HG03354 (cell line): ENCODE measurements around the gene MYOF.
"Not testable (repeated sequence)": the region's sequence is repeated elsewhere in the genome, so short reads cannot be mapped to it uniquely, and the experiment has no call there.

Experiments used
- ATAC-seq: cut with Tn5 transposase; IDR thresholded peaks from one replicate; pipeline ENCODE4 v1.9.1; 2021; ENCODE audit warnings: mild to moderate bottlenecking; ENCODE audit not compliant: unreplicated experiment, poor library complexity, severe bottlenecking

The MYOF gene

DNA sequence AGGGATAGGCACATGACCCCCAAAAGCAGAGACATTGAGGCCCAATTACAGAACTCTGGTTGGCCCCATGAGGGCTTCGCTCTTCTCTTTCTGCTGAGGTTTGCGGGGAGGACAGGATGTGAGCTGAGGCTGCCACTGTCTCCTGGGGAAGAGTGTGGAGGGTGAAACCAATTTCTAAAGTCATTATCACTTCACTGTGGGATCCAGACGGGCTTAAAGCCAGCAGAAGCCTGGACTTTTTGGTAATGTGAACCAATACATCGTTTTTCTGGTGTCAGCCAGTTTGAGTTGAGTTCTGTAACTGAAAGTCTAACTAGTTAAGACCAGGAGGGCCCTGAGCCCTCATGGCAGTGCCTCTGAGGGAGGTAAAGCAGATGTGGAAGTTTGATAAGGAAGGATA lies 163.0 kb downstream of the MYOF start:
- ATAC-seq = no peak

GRCh38 chr10:93315246-93315645 lies 166.9 kb downstream of the MYOF start:
- ATAC-seq = no peak

DNA sequence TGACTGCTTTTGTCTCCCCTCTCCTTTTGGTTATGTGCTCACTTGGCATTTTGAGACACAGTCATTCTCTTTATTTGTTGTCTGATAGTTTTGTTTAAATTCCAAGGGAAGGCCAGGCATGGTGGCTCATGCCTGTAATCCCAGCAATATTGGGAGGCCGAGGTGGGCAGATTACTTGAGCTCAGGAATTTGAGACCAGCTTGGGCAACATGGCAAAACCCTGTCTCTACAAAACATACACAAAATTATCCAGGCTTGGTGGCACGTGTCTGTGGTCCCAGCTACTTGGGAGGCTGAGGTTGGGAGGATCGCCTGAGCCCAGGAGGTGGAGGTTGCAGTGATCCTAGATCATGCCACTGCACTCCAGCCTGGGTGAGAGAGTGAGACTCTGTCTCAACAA lies 167.5 kb downstream of the MYOF start:
- ATAC-seq = not testable (repeated sequence)

DNA sequence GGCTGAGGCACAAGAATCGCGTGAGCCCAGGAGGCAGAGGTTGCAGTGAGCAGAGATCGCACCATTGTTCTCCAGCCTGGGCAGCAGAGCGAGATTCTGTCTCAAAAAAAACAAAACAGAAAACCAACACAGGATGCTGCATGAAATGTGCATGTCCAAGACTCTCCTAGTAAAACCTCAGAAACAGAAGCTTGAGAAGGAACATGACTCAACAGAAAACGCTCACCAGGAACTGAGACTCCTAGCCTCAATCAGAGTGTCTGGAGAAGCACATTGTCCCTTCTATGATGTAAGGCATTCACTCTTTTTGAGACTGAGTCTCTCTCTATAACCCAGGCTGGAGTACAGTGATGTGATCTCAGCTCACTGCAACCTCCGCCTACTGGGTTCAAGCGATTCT lies 168.3 kb downstream of the MYOF start:
- no peak for ATAC-seq

GRCh38 chr10:93309062-93309461 lies 173.1 kb downstream of the MYOF start:
- ATAC-seq = no peak

GRCh38 chr10:93305122-93305521 lies 177.0 kb downstream of the MYOF start:
- no peak for ATAC-seq

- ATAC-seq = no peak
These were observed 181.2 kb downstream of the MYOF start for GRCh38 chr10:93300981-93301380.

DNA sequence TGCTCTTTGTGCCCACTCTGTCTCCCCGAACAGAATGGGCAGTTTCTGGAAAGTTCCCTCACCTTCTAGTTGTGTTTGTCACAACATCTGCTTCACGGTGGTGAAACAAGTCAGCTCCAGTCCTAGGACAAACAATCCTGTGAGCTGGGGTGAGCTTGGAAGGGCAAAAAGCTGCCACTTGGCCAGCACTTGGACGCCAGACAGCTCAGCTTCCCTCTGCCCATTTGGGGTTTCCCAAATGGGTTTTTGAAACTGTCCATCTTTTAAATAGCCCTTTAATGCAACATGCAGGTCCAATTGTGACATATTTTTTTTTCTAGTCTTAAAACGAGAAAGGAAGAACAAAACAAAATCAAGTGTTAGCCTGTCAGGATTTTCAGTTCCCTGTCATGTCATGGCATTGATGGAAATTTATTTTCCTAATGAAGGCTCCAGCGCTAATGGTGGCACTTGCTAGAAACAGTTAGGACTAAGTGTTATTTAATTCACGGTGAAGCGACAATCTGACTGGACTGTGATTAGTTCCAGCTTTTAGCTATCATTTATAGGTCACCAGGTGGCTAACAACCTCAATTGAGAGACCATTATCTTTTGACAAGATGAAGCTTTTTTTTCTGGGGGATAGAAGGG lies 181.7 kb downstream of the MYOF start:
- ATAC-seq = no peak

GRCh38 chr10:93299606-93300287 lies 182.4 kb downstream of the MYOF start:
- no peak for ATAC-seq

- ATAC-seq = no peak
These were observed 182.9 kb downstream of the MYOF start for GRCh38 chr10:93299195-93299594.

DNA sequence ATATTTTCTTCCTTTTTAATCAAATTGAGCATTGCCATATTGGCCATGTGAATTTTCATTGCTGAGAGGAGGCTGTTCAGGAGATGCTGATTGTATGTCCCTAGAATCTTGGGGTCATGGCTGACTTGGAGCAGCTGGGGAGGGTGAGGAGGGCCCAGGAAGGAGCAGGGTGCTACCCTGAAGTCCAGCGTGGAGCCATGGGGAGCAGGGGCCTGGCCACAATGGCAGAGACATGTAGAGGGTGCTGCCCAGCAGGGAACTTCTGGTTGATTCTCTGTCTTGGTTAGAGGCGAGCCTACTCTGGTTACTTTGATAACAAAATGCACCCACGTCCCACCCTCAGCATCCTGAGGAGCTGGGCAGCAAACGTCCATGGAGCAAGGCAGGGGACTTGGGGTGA lies 186.0 kb downstream of the MYOF start:
- ATAC-seq = no peak

GRCh38 chr10:93293999-93294398 lies 188.1 kb downstream of the MYOF start:
- ATAC-seq = no peak

DNA sequence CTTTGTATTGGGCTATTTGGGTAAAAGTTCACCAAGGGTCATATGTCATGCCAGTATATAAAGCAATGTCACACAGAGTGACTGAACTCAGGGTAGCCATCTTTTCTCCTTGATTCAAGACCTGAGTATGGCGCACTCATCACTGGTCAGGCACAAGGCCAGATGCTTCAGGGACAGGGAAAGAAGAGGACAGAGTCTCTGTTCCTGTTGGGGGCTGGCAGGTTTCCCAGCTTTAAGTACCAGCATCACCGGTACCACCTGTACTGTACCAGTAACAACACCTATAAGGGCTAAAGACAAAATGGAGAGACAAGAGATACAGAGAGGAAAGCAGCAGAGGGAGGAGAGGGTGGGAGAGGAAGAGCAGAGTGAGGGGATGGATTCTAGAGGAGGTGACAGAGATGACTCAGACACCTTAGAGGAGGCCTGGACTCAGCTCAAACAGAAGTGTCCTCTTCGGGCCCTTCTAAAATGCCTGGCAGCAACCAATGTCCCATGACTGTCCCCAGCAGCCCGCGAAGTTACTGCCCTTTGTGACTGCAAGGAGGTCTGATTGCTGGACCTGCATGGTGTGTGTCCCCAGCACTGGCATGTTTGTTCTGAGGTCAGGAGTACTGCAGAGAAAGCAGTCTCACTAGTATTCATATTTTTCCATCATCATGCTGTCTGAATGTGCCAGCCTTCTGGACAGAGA lies 191.3 kb downstream of the MYOF start:
- no peak for ATAC-seq

DNA sequence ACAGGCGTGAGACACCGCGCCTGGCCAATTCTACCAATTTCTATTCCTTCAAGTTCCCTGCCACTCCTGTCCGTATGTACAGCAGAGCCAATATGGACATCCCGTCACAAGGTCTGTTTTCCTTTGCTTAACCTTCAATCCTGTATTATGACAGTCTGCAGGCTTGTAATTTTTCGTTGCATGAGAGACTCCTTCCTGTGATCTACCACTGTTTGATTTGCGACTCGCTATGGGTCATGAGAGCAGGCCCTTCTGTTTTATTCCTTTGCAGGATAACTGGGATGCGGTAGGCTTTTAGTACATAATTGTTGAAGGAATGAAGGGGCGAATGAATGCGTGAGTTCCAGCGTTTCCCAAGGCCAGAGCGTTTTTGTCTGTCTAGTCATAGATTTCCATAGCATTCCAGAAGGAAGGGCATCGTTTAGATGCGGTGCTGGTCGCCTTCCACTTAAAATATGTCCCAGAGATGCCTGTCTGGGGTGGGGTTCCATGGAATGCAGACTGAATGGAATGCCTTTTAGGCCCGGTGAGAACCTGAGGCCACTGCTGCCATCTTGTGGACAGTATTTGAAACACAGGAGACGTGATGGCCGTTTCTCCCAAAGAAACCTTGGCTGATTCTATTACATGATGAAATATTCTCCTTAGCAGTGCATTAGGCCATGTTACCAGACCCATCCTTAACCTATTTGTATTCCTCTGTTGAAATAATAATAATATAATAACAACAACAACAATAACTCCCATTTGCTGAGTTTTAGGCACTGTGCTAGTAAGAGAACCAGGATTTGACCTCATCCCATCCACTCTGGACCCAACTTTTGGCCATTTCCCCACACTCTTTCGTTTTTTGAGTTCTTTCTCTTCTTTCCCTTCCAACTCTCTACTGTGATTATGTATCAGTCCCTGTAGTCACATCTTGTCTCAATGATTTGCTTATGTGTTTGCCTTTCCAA lies 193.2 kb downstream of the MYOF start:
- no peak for ATAC-seq

GRCh38 chr10:93287775-93288174 lies 194.4 kb downstream of the MYOF start:
- ATAC-seq = no peak

- not testable (repeated sequence) for ATAC-seq
These were observed 197.9 kb downstream of the MYOF start for GRCh38 chr10:93284246-93284645.

DNA sequence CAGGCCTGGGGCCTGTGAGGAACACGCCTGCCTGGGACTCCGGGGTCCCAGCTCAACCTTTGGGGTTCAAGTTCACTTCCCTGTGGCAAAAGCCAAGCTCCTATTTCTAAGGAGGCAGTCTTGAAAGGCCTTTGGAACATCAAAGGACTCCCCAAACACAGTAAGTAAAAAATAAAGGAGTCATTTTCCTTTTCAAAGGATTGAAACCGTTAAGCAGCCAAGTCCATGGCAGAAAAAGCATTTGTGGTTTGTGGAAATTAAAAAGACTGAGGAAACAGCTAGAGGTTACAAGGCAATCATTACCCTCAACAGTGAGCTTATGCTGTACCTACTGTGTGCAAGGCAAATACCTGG lies 200.8 kb downstream of the MYOF start:
- no peak for ATAC-seq

- no peak for ATAC-seq
These were observed 201.3 kb downstream of the MYOF start for GRCh38 chr10:93280699-93281366.

DNA sequence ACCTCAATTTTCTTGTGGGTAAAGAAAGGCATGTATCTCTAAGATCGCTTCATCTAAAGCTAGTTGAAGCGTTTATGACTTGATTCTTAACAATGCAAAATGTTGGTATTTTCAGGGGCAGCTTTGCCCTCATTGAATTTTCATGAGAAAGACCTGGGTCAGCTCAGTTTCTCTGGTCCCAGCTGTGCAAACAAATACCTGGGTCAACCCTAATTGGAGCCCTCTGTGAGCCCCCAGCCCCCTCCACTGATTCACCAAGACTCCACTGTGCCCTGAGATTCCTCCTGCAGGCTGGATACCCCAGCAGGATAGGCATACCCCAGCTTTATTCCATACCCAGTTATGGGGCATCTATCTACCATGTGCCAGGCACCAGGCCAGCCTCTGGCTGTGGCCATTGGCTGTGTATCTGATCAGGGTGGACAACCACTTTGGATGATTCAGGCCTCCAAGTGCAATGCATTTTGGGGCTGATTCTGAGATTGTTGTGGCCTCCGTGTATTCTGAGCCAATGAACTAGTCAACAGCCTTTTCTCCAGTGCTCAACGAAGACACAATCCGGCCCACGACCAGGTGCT lies 201.9 kb downstream of the MYOF start:
- ATAC-seq = no peak
